NCI-H524 treated with DMSO at 0.1 percent for 48 hours (cell line): ENCODE measurements around the gene LRRC28.

Experiments used
- DNase-seq: peaks from one replicate; lab custom pipeline; 2025; lab: John Stamatoyannopoulos, UW

The LRRC28 gene

GRCh38 chr15:99305761-99306505, 54.7 kb downstream of the LRRC28 start:
- peak; percentile 75 for DNase-seq

DNA sequence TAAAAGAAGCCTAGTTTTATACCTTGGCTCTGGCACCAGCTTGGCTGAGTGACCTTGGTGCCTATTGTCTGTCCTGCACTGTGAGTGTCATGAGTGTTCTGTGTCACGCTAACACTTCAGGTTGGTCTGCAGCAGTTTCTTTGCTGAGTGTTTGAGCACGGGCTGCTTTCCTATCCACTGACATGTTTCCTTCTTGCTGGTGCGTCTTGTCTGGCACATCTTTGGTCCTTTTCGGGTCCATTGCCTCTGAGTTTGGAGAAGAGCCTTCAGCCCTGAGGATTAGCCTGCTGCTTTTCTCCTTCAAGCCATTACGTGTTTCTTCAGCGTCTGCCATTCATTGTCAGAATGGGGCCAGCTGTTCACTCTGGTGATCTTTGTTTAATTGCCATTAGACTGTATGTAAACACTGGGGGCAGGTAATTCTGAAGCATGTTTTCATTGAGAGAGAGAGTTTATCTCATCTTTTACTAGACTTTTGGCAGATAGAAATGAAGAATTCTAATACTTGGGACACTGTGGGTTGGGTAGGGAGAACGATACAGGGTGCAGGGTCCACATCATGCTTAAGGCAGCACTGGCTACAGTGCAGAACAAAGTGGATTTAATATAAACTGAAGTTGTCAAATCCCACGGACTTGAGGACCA, 55.5 kb downstream of the LRRC28 start:
- peak; percentile 92 for DNase-seq

GRCh38 chr15:99307735-99308134, 56.5 kb downstream of the LRRC28 start:
- no peak for DNase-seq

DNA sequence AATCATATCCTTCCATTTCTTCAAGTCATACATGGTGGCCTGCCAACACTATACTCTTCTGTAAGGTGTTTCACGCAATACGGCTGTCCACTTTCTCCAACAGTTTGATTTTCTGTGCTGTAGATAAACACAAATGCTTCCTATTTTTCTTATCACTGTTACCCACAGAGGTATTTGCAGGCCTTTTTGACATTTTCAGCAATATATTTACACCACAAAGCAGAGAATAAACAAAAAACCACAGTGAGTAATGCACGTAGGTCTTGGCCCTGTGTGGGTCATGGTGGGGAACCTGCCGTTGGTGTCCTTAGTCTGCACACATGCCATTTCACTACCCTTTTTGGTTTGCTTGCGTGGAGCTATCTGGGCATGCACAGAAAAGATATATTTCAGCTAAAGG, 59.5 kb downstream of the LRRC28 start:
- no peak for DNase-seq

GRCh38 chr15:99312228-99312627, 60.9 kb downstream of the LRRC28 start:
- DNase-seq = no peak

- DNase-seq = no peak
Observed at GRCh38 chr15:99312794-99313193, 61.5 kb downstream of the LRRC28 start.

- no peak for DNase-seq
Observed at GRCh38 chr15:99315636-99316035, 64.4 kb downstream of the LRRC28 start.

DNA sequence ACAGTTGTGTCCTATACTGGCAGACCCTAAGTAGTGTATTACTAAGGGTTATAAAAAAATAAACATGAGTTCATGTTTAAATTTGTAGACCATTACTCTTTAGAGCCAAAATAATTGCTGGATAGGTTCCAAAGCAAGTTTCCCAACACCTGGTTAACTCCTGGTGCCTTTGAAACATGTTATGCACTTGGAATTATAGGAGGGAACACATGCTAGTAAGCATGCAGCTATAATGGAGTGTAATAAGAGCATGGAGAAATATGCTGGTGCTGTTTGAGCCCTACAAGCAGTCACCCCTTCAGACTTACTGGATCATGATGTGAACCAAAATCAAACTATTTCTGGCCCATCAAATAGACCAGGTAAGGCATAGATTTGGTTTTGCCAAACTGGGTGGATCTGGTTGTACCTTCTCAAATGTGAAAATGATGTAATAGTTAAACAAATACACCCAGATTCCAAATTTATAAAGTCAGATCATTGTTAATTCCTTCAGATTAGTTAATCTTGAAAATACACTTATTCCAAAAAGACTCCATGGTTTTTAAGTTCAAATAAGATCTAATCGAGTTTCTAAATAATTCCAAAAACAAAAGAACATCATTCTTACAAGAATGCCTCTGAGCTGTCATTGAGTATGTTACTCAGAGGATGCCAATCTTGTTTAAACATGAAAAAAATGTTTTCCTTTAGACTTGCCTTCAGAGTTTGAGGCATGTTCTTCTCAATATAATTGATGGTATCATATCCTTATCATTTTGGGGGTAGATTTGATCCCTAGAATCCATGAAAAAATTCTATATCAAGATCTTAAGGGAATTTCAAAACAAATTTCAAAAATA, 69.3 kb downstream of the LRRC28 start:
- no peak for DNase-seq

GRCh38 chr15:99321468-99321867, 70.2 kb downstream of the LRRC28 start:
- DNase-seq = no peak

GRCh38 chr15:99322643-99323405, 71.5 kb downstream of the LRRC28 start:
- no peak for DNase-seq

DNA sequence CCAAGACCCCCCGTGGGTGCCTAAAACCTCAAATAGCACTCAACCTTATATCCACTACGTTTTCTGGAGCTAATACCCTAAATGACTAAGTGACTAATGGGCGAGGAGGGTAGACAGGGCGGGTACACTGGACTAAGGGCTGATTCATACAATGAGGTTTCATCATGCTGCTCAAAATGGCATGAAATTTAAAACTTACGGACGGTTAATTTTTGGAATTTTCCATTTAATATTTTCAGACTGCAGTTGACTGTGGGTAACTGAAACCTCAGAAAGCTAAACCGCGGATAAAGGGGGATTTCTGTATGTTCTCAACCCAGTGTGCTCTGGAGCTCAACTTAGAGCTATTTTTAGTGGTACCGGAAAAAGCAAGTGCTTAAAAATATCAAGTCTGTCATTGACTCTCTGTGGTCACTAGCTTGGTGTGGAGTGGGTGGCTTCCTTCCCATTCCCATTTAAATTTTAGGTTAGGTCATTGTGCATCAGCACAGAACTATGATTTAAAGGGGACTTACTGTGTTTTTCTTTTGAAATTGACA, 72.9 kb downstream of the LRRC28 start:
- DNase-seq = no peak

- no peak for DNase-seq
Observed at GRCh38 chr15:99324700-99325099, 73.4 kb downstream of the LRRC28 start.

- no peak for DNase-seq
Observed at GRCh38 chr15:99326235-99326634, 75.0 kb downstream of the LRRC28 start.

GRCh38 chr15:99328106-99329072, 77.1 kb downstream of the LRRC28 start:
- DNase-seq = no peak

- DNase-seq = no peak
Observed at GRCh38 chr15:99331381-99331780, 80.1 kb downstream of the LRRC28 start.

DNA sequence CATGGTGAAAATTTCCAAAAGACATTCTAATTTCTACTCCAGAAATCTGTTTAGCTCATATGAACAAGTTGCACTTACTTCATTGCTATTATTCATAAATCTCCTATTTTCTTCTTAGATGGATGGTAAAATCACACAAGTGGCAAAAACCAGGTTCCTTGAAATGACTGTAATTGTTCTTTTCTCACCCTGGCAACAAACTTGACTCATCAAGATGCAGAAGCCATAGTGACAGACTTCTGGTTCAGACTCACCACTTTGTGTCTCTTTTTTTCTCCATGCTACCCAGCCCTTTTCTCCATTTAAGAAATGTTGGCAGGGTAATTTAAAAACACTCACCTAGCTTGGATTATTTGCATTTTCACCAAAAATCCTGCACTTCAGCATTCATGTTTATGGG, 82.1 kb downstream of the LRRC28 start:
- DNase-seq = no peak

- DNase-seq = no peak
Observed at GRCh38 chr15:99333981-99334380, 82.7 kb downstream of the LRRC28 start.

GRCh38 chr15:99335508-99335907, 84.2 kb downstream of the LRRC28 start:
- no peak for DNase-seq

- no peak for DNase-seq
Observed at GRCh38 chr15:99336794-99337193, 85.5 kb downstream of the LRRC28 start.

DNA sequence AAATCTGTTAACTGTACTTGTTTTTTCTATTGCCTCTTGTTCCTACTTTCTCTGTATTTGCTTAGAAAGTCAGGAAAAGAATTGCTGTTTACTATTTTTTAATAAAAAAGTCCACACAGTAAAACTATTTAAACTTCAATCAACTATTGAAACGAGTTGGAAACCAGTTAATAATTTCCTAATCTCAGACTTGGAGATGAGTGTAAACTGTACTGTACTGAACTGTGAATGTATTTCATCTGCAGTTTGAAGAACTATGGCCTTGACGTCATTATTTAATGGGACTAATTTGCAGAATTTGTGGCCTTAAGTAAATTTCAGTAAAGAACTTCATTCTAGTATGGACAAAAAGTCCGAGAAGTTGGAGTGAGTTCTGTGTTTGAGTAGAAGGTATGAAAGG, 89.1 kb downstream of the LRRC28 start:
- no peak for DNase-seq

DNA sequence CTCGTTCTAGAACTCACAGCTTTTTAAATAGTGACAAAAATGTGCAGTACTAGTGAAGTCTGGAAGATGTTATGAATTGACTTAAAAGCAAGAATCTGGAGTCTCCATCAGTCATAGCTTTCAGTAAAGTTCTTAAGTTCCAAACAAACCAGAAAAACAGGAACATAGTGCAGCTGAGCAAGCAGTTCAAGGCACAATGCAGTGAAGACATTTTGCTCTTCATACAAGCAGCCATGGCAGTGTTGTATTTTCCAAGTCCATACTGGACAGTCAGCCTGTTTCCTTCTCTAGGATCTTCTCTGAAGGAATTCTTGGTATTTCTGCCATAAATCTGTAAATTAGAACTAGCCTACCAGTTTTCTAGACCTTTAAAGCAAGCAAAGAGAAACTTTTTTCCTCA, 90.5 kb downstream of the LRRC28 start:
- no peak for DNase-seq
